ENCODE results near the gene INTS11. TPM values are rescaled to one million over a fixed set of nuclear protein-coding genes. Genes with fewer than 3 reads are reported as not detected.

INTS11 gene
- total and polyA plus RNA-seq, 2 of the 13 experiments (the other 11 are each of a cell fraction or from before 2014, with no cell fraction given): 52.8 to 94.8 TPM

DNA sequence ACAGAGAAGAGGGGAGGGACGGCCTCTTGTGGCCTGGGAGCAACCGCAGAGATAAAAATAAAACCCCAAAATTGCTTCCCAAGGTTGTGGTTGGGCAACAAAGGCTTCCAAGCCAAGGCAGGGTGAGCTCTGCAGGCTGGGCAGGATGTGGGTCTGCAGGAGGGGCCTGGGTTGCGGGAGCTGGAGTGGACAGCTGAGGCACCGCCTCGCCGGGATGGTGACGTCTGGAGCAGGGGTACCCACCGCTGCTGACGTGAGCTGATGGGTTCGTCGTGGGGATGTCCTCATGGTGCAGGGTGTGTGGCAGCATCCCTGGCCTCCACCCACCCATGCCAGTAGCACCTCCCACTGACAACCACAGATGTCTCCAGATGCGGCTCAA is 46.9 kb upstream of the INTS11 start:
- CTCF ChIA-PET (ENCODE audit: low intra/inter-chr PET ratio, low total read pairs): interaction anchor here (1.8 to 1.9 kb wide), 2 partner anchors 22 to 27 kb away, joined by 11 to 13 read pairs; partner anchors contain the start of gene DVL1
- H4K20me1 ChIP-seq (ENCODE audit: insufficient read depth, low read length): no peaks in the 10 kb centered on the region

DNA sequence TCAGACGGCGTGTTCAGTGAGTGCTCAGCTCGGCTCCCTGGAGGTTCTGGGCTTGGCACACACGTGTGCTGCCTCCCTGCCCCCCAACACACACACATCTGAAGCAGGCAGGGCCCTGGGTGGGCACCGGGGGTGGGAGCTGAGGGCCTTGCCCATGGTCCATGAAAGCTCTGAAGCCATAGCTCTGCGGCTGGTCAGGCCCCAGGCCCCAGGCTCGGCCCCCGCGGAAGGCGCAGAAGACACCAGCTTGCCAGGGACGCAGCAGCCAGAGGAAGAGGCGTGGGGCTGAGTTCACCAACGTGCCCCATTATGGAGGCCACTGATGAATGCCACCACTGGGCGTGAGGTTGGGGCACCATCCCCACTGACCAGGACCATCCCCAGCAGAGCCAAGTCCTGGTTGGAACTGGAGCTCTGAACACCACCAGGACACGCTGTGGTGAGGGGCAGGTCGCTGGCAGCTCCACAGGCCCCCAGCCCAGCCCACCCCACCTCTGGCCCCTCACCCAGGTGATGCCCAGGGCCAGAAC is 46.4 kb upstream of the INTS11 start:
- Histone ChIP-seq H4K20me1 (ENCODE audit: insufficient read depth, low read length) (no peaks in the 10 kb centered on the region), H3K4me1 (ENCODE audit: insufficient read depth, low read length) (peaks cover 26% of the 10 kb centered on the region), H3K36me3 (replicated peaks in 1 of 2; ENCODE audit: control insufficient read depth in 1 of 2, insufficient read depth in 2 of 2, low read length in 2 of 2) (peaks cover 0 to 3% of the 10 kb centered on the region in 2 experiments; a peak in 1 of 5 replicates), H3K9ac (ENCODE audit: insufficient read depth, low read depth, low read length) (no peak overlapping the region), H3K4me3 (replicated peaks in 1 of 3; ENCODE audit: insufficient read depth in 1 of 3, low read depth in 2 of 3, low read length in 3 of 3) (no peak overlapping the region), H3K79me2 (ENCODE audit: insufficient read depth, low read length) (peaks cover 19% of the 10 kb centered on the region), H2AFZ (ENCODE audit: low read length) (no peak overlapping the region), H3K9me3 (ENCODE audit: low read length) (no peaks in the 10 kb centered on the region), H3K27ac (ENCODE audit: extremely low read length, insufficient read depth, low read length) (no peak overlapping the region), H3K4me2 (ENCODE audit: low read depth, low read length) (no peak overlapping the region), H3K27me3 (ENCODE audit: control insufficient read depth in 1 of 2, insufficient read depth in 2 of 2, low read length in 2 of 2) (no peaks in the 10 kb centered on the region; a peak in 1 of 5 replicates)
- WGBS (ENCODE audit: low lambda C conversion rate): 89% methylated on average over 3 of the region's 16 CpGs
- no peak for FAIRE-seq
- in situ Hi-C loops (cut with HindIII; ENCODE audit: extremely low pct_ligation_motif_present, low pct_unique_long_range_greater_than_20kb) (no loop called here), intact Hi-C loops (cut with micrococcal nuclease; ENCODE audit: unreplicated experiment) (no loop called here)
- no peak for DNase-seq (ENCODE audit: low spot score)
- no TSS peak for BruUV-seq (replicated peaks)
- ChIA-PET CTCF (ENCODE audit: low intra/inter-chr PET ratio, low total read pairs) (no interaction called here), POLR2A (interaction anchor here (0.7 to 3.0 kb wide), 6 partner anchors 11 to 66 kb away, joined by 3 to 17 read pairs (median 6); partner anchors contain the start of gene CCNL2)
- ATAC-seq: no peak
- TF ChIP-seq, protein P1, sequence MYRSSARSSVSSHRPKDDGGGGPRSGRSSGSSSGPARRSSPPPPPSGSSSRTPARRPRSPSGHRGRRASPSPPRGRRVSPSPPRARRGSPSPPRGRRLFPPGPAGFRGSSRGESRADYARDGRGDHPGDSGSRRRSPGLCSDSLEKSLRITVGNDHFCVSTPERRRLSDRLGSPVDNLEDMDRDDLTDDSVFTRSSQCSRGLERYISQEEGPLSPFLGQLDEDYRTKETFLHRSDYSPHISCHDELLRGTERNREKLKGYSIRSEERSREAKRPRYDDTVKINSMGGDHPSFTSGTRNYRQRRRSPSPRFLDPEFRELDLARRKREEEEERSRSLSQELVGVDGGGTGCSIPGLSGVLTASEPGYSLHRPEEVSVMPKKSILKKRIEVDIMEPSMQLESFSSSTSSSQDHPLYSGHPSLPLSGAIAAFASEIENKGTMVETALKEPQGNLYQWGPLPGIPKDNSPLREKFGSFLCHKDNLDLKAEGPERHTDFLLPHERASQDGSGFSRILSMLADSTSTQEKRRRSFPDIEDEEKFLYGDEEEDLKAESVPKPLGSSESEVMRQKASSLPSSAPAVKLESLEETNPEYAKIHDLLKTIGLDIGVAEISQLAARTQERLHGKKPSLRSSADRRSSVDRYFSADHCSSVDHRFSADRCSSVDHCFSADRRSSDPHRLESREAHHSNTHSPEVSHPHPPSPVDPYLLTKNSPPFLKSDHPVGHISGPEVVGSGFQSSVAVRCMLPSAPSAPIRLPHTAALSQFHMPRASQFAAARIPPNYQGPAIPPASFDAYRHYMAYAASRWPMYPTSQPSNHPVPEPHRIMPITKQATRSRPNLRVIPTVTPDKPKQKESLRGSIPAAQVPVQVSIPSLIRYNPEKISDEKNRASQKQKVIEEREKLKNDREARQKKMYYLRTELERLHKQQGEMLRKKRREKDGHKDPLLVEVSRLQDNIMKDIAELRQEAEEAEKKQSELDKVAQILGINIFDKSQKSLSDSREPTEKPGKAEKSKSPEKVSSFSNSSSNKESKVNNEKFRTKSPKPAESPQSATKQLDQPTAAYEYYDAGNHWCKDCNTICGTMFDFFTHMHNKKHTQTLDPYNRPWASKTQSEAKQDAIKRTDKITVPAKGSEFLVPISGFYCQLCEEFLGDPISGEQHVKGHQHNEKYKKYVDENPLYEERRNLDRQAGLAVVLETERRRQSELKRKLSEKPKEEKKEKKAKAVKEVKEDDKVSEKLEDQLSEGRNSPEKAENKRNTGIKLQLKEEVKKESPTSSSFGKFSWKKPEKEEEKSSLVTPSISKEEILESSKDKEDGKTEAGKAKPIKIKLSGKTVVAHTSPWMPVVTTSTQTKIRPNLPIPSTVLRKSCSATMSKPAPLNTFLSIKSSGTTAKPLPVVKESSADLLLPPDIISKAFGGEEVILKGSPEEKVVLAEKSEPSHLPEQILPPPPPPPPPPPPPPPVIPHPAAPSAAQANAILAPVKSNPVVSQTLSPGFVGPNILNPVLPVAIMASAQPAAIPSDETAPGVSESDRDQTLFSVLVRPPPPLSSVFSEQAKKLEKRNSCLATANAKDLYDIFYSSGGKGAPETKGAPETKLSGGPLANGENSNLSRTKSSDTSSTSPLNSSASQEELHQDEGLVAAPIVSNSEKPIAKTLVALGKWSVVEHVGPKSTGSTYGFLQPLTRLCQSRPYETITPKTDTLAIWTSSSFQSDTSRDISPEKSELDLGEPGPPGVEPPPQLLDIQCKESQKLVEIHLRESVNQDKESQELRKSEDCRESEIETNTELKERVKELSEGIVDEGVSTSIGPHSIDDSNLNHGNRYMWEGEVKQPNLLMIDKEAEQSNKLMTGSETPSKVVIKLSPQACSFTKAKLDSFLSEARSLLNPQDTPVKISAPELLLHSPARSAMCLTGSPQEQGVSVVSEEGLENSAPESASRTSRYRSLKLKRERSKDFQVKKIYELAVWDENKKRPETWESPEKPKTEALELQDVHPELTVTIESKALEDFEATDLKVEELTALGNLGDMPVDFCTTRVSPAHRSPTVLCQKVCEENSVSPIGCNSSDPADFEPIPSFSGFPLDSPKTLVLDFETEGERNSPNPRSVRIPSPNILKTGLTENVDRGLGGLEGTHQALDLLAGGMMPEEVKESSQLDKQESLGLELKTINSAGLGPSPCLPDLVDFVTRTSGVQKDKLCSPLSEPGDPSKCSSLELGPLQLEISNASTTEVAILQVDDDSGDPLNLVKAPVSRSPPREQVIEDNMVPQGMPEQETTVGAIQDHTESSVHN (CRISPR knock-in tag; IDR thresholded peaks at IDR 0.05): no peak
- TF ChIP-seq AGO1 (IDR thresholded peaks at IDR 0.05; ENCODE audit: low read depth, low read length, poor library complexity, severe bottlenecking): peak; percentile 60
- peak; percentile 83 for TF ChIP-seq AGO2 (optimal IDR thresholded peaks at IDR 0.05; ENCODE audit: low read depth, low read length)

More for the DNA sequence above, 46.9 kb upstream of the INTS11 start:
- TF ChIP-seq ZNF589 (CRISPR knock-in tag; conservative IDR thresholded peaks at IDR 0.05) (no peak), SUZ12 (IDR thresholded peaks at IDR 0.05; ENCODE audit: low read depth, low read length) (no peak), POLR2A (IDR thresholded peaks at IDR 0.05; ENCODE audit: insufficient read depth in 1 of 2, low read depth in 2 of 2, low read length in 2 of 2) (0 out of 4 replicates have a peak, but pooled peaks of 1 of the 2 experiments have one; percentile 31), CEBPG (CRISPR knock-in tag; IDR thresholded peaks at IDR 0.05) (no peak), CBX1 (IDR thresholded peaks at IDR 0.05; ENCODE audit: low read depth) (no peak), PHF20 (CRISPR knock-in tag; IDR thresholded peaks at IDR 0.05) (no peak), HNRNPLL (IDR thresholded peaks at IDR 0.05; ENCODE audit: low read depth, low read length, poor library complexity, severe bottlenecking) (peak; percentile 0), ZNF652 (CRISPR knock-in tag; IDR thresholded peaks at IDR 0.05; ENCODE audit: borderline replicate concordance, low read depth) (no peak), MEIS2 (CRISPR knock-in tag; IDR thresholded peaks at IDR 0.05) (no peak), ZNF317 (CRISPR knock-in tag; IDR thresholded peaks at IDR 0.05) (no peak), XRCC5 (optimal IDR thresholded peaks at IDR 0.05; ENCODE audit: low read length) (no peak), ELF4 (CRISPR knock-in tag; IDR thresholded peaks at IDR 0.05; ENCODE audit: borderline replicate concordance) (no peak)
- peaks cover 30% of the 10 kb centered on the region for H3K4me1 ChIP-seq (ENCODE audit: insufficient read depth, low read length)
- DNase-seq (ENCODE audit: low spot score) (no peak), ATAC-seq (no peak), FAIRE-seq (no peak)
- POLR2A ChIA-PET: interaction anchor here (1.2 to 3.0 kb wide), 9 partner anchors 9 to 63 kb away, joined by 3 to 17 read pairs (median 6); partner anchors contain the start of gene CCNL2
- in situ Hi-C loops (cut with HindIII; ENCODE audit: extremely low pct_ligation_motif_present, low pct_unique_long_range_greater_than_20kb): no loop called here
- no peaks in the 10 kb centered on the region for H3K9me3 ChIP-seq (ENCODE audit: low read length)
- BruUV-seq (replicated peaks): no TSS peak
- H3K9ac ChIP-seq (ENCODE audit: insufficient read depth, low read depth, low read length): no peak overlapping the region
- WGBS (ENCODE audit: low lambda C conversion rate): 100% methylated on average over 5 of the region's 12 CpGs
- H3K27ac ChIP-seq (ENCODE audit: extremely low read length, insufficient read depth, low read length): no peak overlapping the region
- H2AFZ ChIP-seq (ENCODE audit: low read length): no peak overlapping the region
- no peak overlapping the region for H3K4me2 ChIP-seq (ENCODE audit: low read depth, low read length)
- peaks cover 0 to 3% of the 10 kb centered on the region in 2 experiments; a peak in 1 of 5 replicates for H3K36me3 ChIP-seq (replicated peaks in 1 of 2; ENCODE audit: control insufficient read depth in 1 of 2, insufficient read depth in 2 of 2, low read length in 2 of 2)
- no peaks in the 10 kb centered on the region; a peak in 1 of 5 replicates for H3K27me3 ChIP-seq (ENCODE audit: control insufficient read depth in 1 of 2, insufficient read depth in 2 of 2, low read length in 2 of 2)
- no peak overlapping the region for H3K4me3 ChIP-seq (replicated peaks in 1 of 3; ENCODE audit: insufficient read depth in 1 of 3, low read depth in 2 of 3, low read length in 3 of 3)
- intact Hi-C loops (cut with micrococcal nuclease; ENCODE audit: unreplicated experiment): no loop called here
- peaks cover 19% of the 10 kb centered on the region for H3K79me2 ChIP-seq (ENCODE audit: insufficient read depth, low read length)
